Measurements from ENCODE around the gene MEGF11.

DNA sequence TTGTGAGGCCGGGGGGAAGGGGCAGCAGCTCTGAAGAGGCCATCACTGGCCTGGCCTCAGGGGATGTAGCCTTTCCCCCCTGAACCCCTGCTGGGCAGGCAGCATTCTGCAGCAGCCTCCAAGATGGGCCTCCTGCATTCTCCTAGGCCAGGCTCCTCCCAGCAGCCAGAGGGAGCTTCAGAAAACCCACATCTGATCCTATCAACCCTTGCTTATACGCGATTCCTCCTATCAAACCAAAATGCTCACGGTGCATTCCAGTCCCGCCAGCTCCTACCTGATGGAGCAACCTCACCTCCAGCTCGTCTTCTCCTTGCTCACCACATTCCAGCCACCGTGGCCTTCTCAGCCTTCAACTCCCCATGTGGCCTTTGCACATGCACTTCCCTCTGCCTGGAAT is 85.7 kb downstream of the MEGF11 start:
- TF ChIP-seq, protein P1, sequence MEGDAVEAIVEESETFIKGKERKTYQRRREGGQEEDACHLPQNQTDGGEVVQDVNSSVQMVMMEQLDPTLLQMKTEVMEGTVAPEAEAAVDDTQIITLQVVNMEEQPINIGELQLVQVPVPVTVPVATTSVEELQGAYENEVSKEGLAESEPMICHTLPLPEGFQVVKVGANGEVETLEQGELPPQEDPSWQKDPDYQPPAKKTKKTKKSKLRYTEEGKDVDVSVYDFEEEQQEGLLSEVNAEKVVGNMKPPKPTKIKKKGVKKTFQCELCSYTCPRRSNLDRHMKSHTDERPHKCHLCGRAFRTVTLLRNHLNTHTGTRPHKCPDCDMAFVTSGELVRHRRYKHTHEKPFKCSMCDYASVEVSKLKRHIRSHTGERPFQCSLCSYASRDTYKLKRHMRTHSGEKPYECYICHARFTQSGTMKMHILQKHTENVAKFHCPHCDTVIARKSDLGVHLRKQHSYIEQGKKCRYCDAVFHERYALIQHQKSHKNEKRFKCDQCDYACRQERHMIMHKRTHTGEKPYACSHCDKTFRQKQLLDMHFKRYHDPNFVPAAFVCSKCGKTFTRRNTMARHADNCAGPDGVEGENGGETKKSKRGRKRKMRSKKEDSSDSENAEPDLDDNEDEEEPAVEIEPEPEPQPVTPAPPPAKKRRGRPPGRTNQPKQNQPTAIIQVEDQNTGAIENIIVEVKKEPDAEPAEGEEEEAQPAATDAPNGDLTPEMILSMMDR (conservative IDR thresholded peaks at IDR 0.05): no peak
- no peak for TF ChIP-seq EZH2 (IDR thresholded peaks at IDR 0.05; ENCODE audit: low read depth)
